H9 (cell line): Measurements from ENCODE around the gene KCNG2. TPM values are rescaled to one million over a fixed set of nuclear protein-coding genes. Genes with fewer than 3 reads are reported as not detected.

Experiments
- DNase-seq: peaks from one replicate; pipeline ENCODE4 v3.0.0-alpha.2; 2017
- H2AFZ ChIP-seq: one replicate; pipeline ENCODE4 v1.6.1; 2013; ENCODE audit warnings: mild to moderate bottlenecking, low read length, control low read depth, moderate library complexity
- H2AK5ac ChIP-seq: 2 replicates; pipeline ENCODE4 v1.6.1; 2013; ENCODE audit warnings: low read length, control low read depth, mixed read lengths; ENCODE audit not compliant: insufficient read length
- H2BK120ac ChIP-seq: one replicate; pipeline ENCODE4 v1.6.1; 2013; ENCODE audit warnings: low read depth, mild to moderate bottlenecking, low read length, control low read depth, inconsistent platforms; ENCODE audit not compliant: poor library complexity, severe bottlenecking
- H2BK12ac ChIP-seq: 2 replicates; pipeline ENCODE4 v1.6.1; 2013; ENCODE audit warnings: low read length, control low read depth, mixed read lengths, low read depth; ENCODE audit not compliant: insufficient read length
- H2BK15ac ChIP-seq: 2 replicates; pipeline ENCODE4 v1.6.1; 2013; ENCODE audit warnings: low read depth, low read length, control low read depth
- H2BK20ac ChIP-seq: one replicate; pipeline ENCODE4 v1.6.1; 2013; ENCODE audit warnings: low read depth, mild to moderate bottlenecking, low read length, control low read depth, inconsistent platforms; ENCODE audit not compliant: poor library complexity, severe bottlenecking
- H2BK5ac ChIP-seq: 2 replicates; pipeline ENCODE4 v1.6.1; 2013; ENCODE audit warnings: low read length, control low read depth, mixed read lengths; ENCODE audit not compliant: insufficient read length
- H3K14ac ChIP-seq: 2 replicates; pipeline ENCODE4 v1.6.1; 2013; ENCODE audit warnings: low read length, control low read depth; ENCODE audit not compliant: insufficient read depth
- H3K18ac ChIP-seq: 2 replicates; pipeline ENCODE4 v1.6.1; 2013; ENCODE audit warnings: low read depth, mild to moderate bottlenecking, mixed read lengths, low read length, control low read depth; ENCODE audit not compliant: insufficient read length
- H3K23ac ChIP-seq: 2 replicates; pipeline ENCODE4 v1.6.1; 2013; ENCODE audit warnings: low read length, control low read depth, mixed read lengths, low read depth; ENCODE audit not compliant: insufficient read length
- H3K23me2 ChIP-seq: 2 replicates; pipeline ENCODE4 v1.6.1; 2013; ENCODE audit warnings: low read depth, mild to moderate bottlenecking, mixed read lengths, low read length, control low read depth; ENCODE audit not compliant: insufficient read length, poor library complexity, severe bottlenecking
- H3K27ac ChIP-seq: 2 replicates; pipeline ENCODE4 v1.5.1; 2013; ENCODE audit warnings: low read length, control low read depth, mixed read lengths, low read depth; ENCODE audit not compliant: insufficient read length
- H3K27me3 ChIP-seq: 2 replicates; pipeline ENCODE4 v1.6.1; 2013; ENCODE audit warnings: low read length, control low read depth, inconsistent platforms; ENCODE audit not compliant: insufficient read depth
- H3K4ac ChIP-seq: 2 replicates; pipeline ENCODE4 v1.6.1; 2013; ENCODE audit warnings: low read depth, mild to moderate bottlenecking, control low read depth, inconsistent platforms, low read length, moderate library complexity
- H3K4me1 ChIP-seq: 2 replicates; pipeline ENCODE4 v1.6.1; 2013; ENCODE audit warnings: low read length, control low read depth, inconsistent platforms; ENCODE audit not compliant: insufficient read depth
- H3K4me2 ChIP-seq: 2 replicates; pipeline ENCODE4 v1.6.1; 2013; ENCODE audit warnings: low read length, control low read depth, mixed read lengths; ENCODE audit not compliant: insufficient read length, insufficient read depth
- H3K56ac ChIP-seq: 2 replicates; pipeline ENCODE4 v1.6.1; 2013; ENCODE audit warnings: low read depth, mild to moderate bottlenecking, mixed read lengths, low read length, control low read depth; ENCODE audit not compliant: insufficient read length
- H3K79me1 ChIP-seq: 2 replicates; pipeline ENCODE4 v1.6.1; 2013; ENCODE audit warnings: low read depth, mild to moderate bottlenecking, moderate library complexity, low read length, control low read depth, inconsistent platforms; ENCODE audit not compliant: insufficient read depth, poor library complexity, severe bottlenecking
- H3K79me2 ChIP-seq: 2 replicates; pipeline ENCODE4 v1.6.1; 2013; ENCODE audit warnings: low read length, control low read depth, inconsistent platforms; ENCODE audit not compliant: insufficient read depth
- H3K9ac ChIP-seq: 2 replicates; pipeline ENCODE4 v1.6.1; 2013; ENCODE audit warnings: low read length, control low read depth, mixed read lengths; ENCODE audit not compliant: insufficient read length; ENCODE audit errors: extremely low read depth
- H3K9me3 ChIP-seq: one replicate; pipeline ENCODE4 v1.6.1; 2013; ENCODE audit warnings: low read depth, low read length, inconsistent platforms; ENCODE audit not compliant: control insufficient read depth
- H3T11ph ChIP-seq: one replicate; pipeline ENCODE4 v1.6.1; 2013; ENCODE audit warnings: mild to moderate bottlenecking, low read length, control low read depth, inconsistent platforms
- H4K20me1 ChIP-seq: one replicate; pipeline ENCODE4 v1.6.1; 2013; ENCODE audit not compliant: control insufficient read depth, insufficient read length, insufficient read depth
- H4K5ac ChIP-seq: 2 replicates; pipeline ENCODE4 v1.6.1; 2013; ENCODE audit warnings: low read depth, mild to moderate bottlenecking, mixed read lengths, low read length, control low read depth; ENCODE audit not compliant: insufficient read length
- H4K8ac ChIP-seq: replicated peaks from 2 replicates; pipeline ENCODE4 v1.6.1; 2013; ENCODE audit warnings: low read length, control low read depth, mixed read lengths, low read depth; ENCODE audit not compliant: insufficient read length
- H4K91ac ChIP-seq: 2 replicates; pipeline ENCODE4 v1.6.1; 2013; ENCODE audit warnings: low read depth, mild to moderate bottlenecking, moderate library complexity, mixed read lengths, low read length, control low read depth; ENCODE audit not compliant: insufficient read length
- H3K27ac Mint-ChIP-seq, 3 experiments: 2 replicates in 2 of 3; 3 replicates in 1 of 3; pipeline ENCODE4 v1.8.0; 2020 to 2021; ENCODE audit warnings: mixed read lengths in 3 of 3, mild to moderate bottlenecking in 1 of 3, moderate library complexity in 1 of 3
- H3K27me3 Mint-ChIP-seq: 2 replicates; pipeline ENCODE4 v1.8.0; 2021; ENCODE audit warnings: low read depth, mild to moderate bottlenecking, moderate library complexity, mixed read lengths
- H3K36me3 Mint-ChIP-seq, 3 experiments: 2 replicates in 2 of 3; 3 replicates in 1 of 3; pipeline ENCODE4 v1.8.0; 2020 to 2021; ENCODE audit warnings: low read depth in 3 of 3, mixed read lengths in 3 of 3; ENCODE audit not compliant: insufficient read depth in 1 of 3
- H3K4me1 Mint-ChIP-seq, 2 experiments: 2 replicates each; pipeline ENCODE4 v1.8.0; 2020; ENCODE audit warnings: mixed read lengths in 2 of 2
- H3K4me3 Mint-ChIP-seq, 2 experiments: 2 replicates in 1 of 2; 3 replicates in 1 of 2; pipeline ENCODE4 v1.8.0; 2020 to 2021; ENCODE audit warnings: mild to moderate bottlenecking in 2 of 2, mixed read lengths in 2 of 2, moderate library complexity in 1 of 2
- H3K9me3 Mint-ChIP-seq, 2 experiments: 2 replicates in 1 of 2; 3 replicates in 1 of 2; pipeline ENCODE4 v1.8.0; 2020; ENCODE audit warnings: mild to moderate bottlenecking in 2 of 2, mixed read lengths in 2 of 2, moderate library complexity in 1 of 2
- CTCF ChIP-seq: fragments of 200-600 bp; sonication (generic); conservative IDR thresholded peaks from 3 replicates; pipeline ENCODE4 v1.8.0; 2021; ENCODE audit warnings: antibody characterized with exemption, mild to moderate bottlenecking
- WGBS: extraction: QIAGEN DNeasy Blood & Tissue Kit; methylation state at CpG from one replicate; pipeline ENCODE4 v1.1.7; 2013; ENCODE audit warnings: missing lambda C conversion rate, low lambda C conversion rate, mixed read lengths; ENCODE audit not compliant: insufficient read length; ENCODE audit errors: extremely low coverage; 5-methylcytosine and 5-hydroxymethylcytosine counted together
- total RNA-seq: library from RNA; stranded (reverse); gene quantifications from 2 replicates; pipeline ENCODE4 v1.2.1, GENCODE V29; 2021

KCNG2 gene
- total RNA-seq, 1 experiment from 2014 or later = 0.15 TPM

- Histone ChIP-seq H2BK20ac (no peak overlapping the region), H2AK5ac (no peak overlapping the region), H2BK12ac (no peak overlapping the region), H3K23ac (no peak overlapping the region), H3K4me2 (no peak overlapping the region), H3K4me1 (no peaks in the 10 kb centered on the region), H3K56ac (no peak overlapping the region), H4K8ac (no peak overlapping the region), H3K79me1 (no peaks in the 10 kb centered on the region), H3K4ac (no peak overlapping the region), H2BK15ac (no peak overlapping the region), H2BK120ac (no peak overlapping the region), H3K9ac (no peak overlapping the region), H4K91ac (no peak overlapping the region), H4K20me1 (no peaks in the 10 kb centered on the region), H3T11ph (no peak overlapping the region), H3K14ac (no peak overlapping the region), H3K23me2 (no peaks in the 10 kb centered on the region), H4K5ac (no peak overlapping the region), H2BK5ac (no peak overlapping the region), H2AFZ (no peak overlapping the region), H3K18ac (no peak overlapping the region), H3K27ac (no peak overlapping the region), H3K79me2 (no peaks in the 10 kb centered on the region), H3K9me3 (peaks cover 31% of the 10 kb centered on the region), H3K27me3 (no peaks in the 10 kb centered on the region)
- TF ChIP-seq CTCF = no peak
- no peak for DNase-seq
- H3K4me3 Mint-ChIP-seq = no peak overlapping the region
- peaks cover 2 to 16% (median 7%) of the 10 kb centered on the region in 3 experiments; a peak in 5 of 7 replicates for H3K36me3 Mint-ChIP-seq
- WGBS = no CpG with 5 or more reads among the region's 5 CpGs
- H3K4me1 Mint-ChIP-seq = no peaks in the 10 kb centered on the region
- H3K9me3 Mint-ChIP-seq = peaks cover 68 to 80% of the 10 kb centered on the region in 2 experiments
- H3K27me3 Mint-ChIP-seq = peaks cover 34% of the 10 kb centered on the region
- no peak overlapping the region for H3K27ac Mint-ChIP-seq
Measured at GRCh38 chr18:79890674-79891073, 92.9 kb downstream of the KCNG2 start.
